Adipose tissue (tissue), 3 donors: Measurements from ENCODE around the gene PPP4R3C. TPM values are rescaled to one million over a fixed set of nuclear protein-coding genes. Genes with fewer than 3 reads are reported as not detected.
"Not testable (repeated sequence)": the region's sequence is repeated elsewhere in the genome, so short reads cannot be mapped to it uniquely, and the experiment has no call there.

Experiments used
- H3K27ac ChIP-seq: one replicate; pipeline ENCODE4 v1.5.1; 2013; ENCODE audit warnings: low read depth, low read length
- WGBS, 3 donors: extraction: QIAGEN DNeasy Blood & Tissue Kit; methylation state at CpG; one replicate each; pipeline ENCODE4 v1.1.7; 2013; 5-methylcytosine and 5-hydroxymethylcytosine counted together
- polyA plus RNA-seq, 3 donors: library from polyadenylated mRNA; stranded (reverse); fragments of 200-250 nt; gene quantifications; one replicate each; pipeline ENCODE4 v1.2.3, GENCODE V29; 2013
- donor health status: healthy with polysubstance abuse.
- donor health status: Bipolar disorder and iron deficiency.
- donor health status: healthy.

Gene PPP4R3C
- polyA plus RNA-seq, result not detected

DNA sequence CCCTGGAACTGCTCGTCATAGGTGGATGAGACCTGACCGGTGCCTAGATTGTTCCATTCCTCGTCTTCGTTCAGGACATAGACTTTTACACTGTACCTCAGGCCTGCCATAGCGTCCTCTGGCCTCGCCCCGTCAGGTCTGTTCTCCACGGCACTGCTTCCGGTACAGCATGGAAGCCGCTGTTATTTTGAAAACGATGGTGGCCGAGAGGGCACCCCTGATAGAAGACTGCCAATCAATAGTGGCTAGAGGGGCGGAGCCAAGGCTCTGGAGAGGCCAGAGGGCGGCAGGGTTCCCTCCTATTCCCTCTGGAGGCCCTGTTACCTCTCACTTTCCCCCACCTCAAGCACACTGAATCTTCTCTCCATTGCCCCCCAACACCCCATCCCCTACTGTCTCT, at the start of gene PPP4R3C:
Gene PPP4R3C (minus strand): TSS at position 155 of the 400 bp plus-strand sequence. CDS start 45 bp downstream, at position 110.
- H3K27ac ChIP-seq, result no peak within 1 kb of the TSS
- WGBS, 3 donors, result 90 to 95% (median 95%) methylated on average over 14 of the region's 14 CpGs

DNA sequence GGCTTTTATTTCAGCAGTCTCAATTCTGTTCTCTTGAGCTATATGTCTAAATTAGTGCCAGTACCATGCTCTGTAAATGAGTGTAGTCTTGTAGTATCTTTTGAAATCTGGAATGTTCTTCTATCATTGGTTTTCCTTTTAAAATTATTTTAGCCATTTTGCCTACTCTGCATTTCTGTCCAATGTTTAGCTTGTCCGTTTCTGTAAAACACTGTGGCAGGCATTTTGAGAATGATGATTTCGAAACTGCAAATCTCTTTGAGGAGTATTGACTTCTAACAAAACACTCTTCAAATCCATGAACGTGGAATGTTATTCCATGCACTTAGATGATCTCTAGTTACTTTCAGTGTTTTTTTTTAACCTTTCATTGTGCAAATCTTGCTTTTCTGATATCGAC, 28.3 kb upstream of the PPP4R3C start:
- WGBS, 3 donors, result 60 to 74% (median 65%) methylated on average over 4 of the region's 4 CpGs
- H3K27ac ChIP-seq, result no peak overlapping the region

DNA sequence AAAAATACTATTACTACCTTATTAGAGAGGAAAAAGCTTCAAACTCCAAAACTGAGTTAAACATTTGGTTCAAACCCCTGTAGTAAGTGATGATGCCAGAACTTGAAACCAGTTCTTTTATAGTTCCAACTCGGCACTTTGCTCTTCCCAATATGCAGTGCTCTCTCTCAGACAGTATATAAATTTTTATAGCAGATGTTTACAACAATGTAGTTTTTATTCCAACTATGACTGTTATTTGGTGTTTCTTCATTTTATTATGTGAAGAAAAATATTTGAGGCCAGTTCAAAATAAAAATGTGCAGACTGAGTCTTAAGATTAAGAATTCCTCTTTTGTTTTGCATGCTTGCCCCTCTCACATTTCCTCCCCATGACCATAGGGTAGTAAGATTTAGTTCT, 2.9 kb upstream of the PPP4R3C start:
- H3K27ac ChIP-seq, result no peak overlapping the region
- WGBS, 3 donors, result 36 to 75% (median 65%) methylated on average over 1 of the region's 1 CpG

DNA sequence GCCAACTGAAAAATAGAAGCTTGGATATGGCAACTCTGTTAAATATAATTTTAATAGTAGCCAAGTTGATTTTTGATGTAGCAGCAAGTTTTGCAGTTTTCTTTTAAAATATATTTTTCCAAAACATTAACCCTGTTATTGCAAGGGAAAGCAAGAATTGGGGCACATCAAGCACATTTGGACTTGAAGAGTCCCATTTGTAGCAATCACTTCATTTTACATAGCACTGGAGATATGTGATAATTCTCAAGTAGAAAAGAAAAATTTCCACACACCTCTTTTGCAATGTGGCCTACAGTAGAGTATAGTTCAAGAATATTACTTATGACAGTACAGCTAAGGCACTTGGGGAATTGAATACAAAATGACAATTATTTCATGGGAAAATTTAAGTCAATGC, 1.9 kb upstream of the PPP4R3C start:
- H3K27ac ChIP-seq, result no peak overlapping the region

DNA sequence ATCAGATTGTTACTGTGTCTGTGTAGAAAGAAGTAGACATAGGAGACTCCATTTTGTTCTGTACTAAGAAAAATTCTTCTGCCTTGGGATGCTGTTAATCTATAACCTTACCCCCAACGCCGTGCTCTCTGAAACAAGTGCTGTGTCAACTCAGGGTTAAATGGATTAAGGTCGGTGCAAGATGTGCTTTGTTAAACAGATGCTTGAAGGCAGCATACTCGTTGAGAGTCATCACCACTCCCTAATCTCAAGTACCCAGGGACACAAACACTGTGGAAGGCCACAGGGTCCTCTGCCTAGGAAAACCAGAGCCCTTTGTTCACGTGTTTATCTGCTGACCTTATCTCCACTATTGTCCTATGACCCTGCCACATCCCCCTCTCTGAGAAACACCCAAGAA, 4.0 kb downstream of the PPP4R3C start:
- not testable (repeated sequence) for H3K27ac ChIP-seq
- WGBS, 3 donors, result 73 to 81% (median 76%) methylated on average over 5 of the region's 5 CpGs

DNA sequence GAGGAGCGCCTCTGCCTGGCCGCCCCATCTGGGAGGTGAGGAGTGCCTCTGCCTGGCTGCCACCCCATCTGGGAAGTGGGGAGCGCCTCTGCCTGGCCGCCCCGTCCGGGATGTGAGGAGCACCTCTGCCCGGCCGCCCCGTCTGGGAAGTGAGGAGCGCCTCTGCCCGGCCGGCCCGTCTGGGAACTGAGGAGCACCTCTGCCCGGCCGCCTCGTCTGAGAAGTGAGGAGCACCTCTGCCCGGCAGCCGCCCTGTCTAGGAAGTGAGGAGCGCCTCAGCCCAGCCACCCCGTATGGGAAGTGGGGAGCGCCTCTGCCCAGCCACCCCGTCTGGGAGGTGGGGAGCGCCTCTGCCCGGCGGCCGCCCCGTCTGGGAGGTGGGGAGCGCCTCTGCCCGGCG, 4.6 kb downstream of the PPP4R3C start:
- not testable (repeated sequence) for H3K27ac ChIP-seq
- WGBS, 3 donors, result 89 to 100% (median 95%) methylated on average over 3 to 30 of the region's 30 CpGs

DNA sequence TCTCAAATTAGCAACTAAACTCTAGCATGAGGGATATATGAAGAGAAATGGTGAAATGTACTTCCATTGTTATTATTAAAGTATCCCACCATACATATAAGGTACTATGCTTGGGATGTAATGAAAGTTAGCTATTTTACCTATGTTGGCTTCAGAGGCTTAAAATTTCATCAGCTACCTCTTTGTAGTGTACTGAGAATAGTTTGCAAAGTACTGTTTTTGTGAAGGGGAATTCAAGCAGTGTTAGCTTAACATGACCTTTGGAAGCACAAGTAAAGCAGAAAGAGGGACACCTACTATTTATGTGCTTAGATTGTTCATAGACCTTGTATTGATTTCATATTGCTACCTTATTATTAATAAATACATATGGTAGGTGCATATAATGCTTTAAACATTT, 11.8 kb downstream of the PPP4R3C start:
- H3K27ac ChIP-seq, result no peak overlapping the region

DNA sequence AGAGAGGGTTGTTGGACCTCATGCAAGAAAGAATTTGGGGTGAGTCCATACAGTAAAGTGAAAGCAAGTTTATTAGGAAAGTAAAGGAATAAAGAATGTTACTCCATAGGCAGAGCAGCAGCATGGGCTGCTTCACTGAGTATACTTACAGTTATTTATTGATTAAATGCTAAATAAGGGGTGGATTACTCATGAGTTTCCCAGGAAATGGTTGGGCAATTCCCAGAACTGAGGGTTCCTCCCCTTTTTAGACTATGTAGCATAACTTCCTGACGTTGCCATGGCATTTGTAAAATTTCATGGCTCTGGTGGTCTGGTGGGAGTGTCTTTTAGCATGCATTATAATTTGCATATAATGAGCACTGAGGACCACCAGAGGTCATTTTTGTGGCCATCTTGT, 16.7 kb downstream of the PPP4R3C start:
- no peak overlapping the region for H3K27ac ChIP-seq
- 58 to 86% (median 71%) methylated on average over 1 of the region's 1 CpG for whole genome bisulfite sequencing, 3 donors

DNA sequence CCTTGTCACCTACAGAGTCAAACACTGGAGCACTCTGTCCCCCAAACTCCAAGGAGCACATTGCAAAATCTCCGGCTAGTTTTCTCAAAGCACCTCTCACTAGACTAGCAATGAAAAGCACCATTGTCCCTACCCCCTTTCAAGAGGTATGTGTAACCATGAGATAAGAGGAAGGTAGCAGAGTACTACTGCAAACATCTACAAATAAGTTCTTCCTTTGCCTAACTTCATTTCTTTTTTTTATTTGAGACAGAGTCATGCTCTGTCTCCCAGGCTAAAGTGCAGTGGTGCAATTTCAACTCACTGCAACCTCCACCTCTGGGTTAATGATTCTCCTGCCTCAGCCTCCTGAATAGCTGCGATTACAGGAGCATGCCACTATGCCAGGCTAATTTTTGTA, 17.7 kb downstream of the PPP4R3C start:
- no peak overlapping the region for H3K27ac ChIP-seq
- 58 to 94% (median 87%) methylated on average over 2 of the region's 2 CpGs for WGBS, 3 donors

DNA sequence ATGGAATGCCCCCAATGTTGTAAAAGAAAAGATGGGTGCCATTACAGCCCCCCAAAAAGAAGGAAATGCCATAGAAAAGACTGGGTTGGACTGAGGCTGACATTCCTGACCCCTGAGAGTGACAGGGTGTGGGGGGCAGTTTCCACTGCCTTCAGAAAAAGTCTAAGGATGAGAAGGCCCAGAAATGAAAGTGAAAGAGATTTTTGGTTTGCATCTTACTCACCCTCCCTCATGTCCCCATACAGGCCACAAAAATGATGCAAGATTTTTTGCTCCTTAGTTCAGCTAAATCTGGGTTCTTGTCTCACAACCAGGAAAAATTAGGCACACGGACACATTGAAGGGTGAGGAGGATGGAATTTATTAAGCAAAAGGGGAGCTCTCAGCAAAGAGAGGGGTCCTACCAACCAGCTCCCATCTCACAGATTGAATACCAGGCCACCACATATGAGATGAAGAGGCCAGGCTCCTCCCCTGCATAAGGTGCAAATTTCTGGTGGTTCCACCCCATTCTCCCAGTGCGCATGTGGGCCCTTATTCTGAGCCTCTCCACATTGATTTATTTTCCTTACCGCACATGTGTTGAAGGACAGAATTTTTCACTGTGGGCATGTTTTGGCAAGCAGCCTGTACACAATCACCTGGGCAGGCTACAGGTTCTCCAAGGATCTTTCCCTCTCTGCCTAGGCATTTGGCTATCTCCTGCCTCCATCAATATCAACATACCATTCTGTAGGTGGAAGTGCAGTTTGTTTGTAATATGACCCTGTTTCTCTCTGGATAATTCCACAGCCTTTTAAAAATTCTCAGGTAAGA, 18.8 kb downstream of the PPP4R3C start:
- no peak overlapping the region for H3K27ac ChIP-seq
- 36 to 92% (median 91%) methylated on average over 3 of the region's 3 CpGs for WGBS, 3 donors

DNA sequence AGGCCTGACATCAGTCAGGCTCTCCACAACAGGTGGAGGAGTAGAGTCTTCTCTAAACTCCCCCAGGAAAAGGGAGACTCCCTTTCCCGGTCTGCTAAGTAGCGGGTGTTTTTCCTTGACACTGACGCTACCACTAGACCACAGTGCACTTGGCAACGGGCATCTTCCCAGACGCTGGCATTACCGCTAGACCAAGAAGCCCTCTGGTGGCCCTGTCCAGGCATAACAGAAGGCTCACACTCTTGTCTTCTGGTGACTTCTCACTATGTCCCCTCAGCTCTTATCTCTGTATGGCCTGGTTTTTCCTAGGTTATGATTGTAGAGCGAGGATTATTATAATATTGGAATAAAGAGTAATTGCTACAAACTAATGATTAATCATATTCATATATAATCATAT, 20.7 kb downstream of the PPP4R3C start:
- 86 to 100% (median 93%) methylated on average over 4 to 7 of the region's 7 CpGs for WGBS, 3 donors
- not testable (repeated sequence) for H3K27ac ChIP-seq

DNA sequence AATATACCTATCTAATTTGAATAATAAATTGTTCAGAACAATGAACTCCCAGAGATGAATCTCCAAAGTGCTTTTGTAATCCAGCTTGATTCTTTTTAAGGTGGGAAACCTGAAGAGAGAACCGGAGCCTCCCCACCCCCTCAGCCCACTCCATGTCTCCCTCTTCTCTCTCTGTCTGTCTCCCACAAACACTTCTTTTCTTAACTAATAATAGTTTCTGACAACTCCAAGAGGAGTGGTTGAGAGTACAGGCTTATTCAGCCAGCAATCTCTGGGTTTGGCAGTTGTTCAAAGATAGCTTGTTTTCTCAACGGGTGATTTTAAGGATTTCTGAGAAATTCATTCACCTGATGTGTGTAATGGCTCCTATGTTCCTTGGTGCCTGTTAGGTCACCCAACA, 23.4 kb downstream of the PPP4R3C start:
- H3K27ac ChIP-seq, result no peak overlapping the region
- 45 to 59% (median 55%) methylated on average over 2 of the region's 2 CpGs for WGBS, 3 donors

DNA sequence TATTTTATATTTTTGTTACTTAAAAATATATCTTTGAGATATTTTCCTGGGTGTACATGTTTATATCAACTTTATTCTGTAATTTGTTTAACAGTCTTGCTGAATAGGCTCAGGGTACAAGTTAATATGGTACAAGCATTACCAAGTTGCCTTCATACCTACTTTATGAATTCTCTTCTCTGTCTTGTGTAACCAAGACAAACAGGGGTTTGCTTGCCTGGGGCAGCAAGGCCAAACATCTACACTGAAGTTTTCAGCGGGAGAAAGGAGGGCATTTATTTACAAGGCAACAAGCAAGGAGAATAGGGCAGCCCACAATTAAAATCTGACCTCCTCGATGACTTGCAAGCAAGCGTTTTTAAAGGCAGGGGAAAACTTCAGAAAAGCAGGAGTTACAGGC, 24.2 kb downstream of the PPP4R3C start:
- 54 to 57% (median 54%) methylated on average over 3 of the region's 3 CpGs for WGBS, 3 donors
- H3K27ac ChIP-seq, result no peak overlapping the region

DNA sequence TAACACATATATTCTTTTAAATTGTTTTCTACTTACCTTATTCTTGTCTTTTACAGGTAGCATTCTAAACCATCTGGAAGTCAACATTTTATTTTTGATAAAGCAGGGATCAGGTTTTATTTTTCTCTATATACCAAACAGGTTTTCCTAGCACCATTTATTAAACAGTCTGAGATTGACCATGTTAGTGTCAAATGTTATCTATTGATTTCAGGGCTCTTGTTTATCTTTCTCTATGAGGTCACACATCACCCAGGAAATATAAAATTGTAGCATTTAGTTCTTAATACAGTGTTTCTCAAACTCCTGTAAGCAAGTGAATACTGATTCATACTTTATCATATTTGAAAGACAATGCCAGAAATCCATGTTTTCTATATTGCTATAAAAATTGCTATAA, 28.1 kb downstream of the PPP4R3C start:
- H3K27ac ChIP-seq, result no peak overlapping the region

Other genes starting within 250 kb of the PPP4R3C start
- not detected for gene DCAF8L2, start 127.0 kb upstream of the PPP4R3C start, polyA plus RNA-seq